Endothelial cell (in vitro differentiated cells): ENCODE results near the gene NSMCE3. TPM values are rescaled to one million over a fixed set of nuclear protein-coding genes. Genes with fewer than 3 reads are reported as not detected.

ENCODE experiments used
- DNase-seq: peaks from one replicate; pipeline ENCODE4 v3.0.0; 2021; ENCODE audit warnings: low spot score
- H3K27ac Mint-ChIP-seq: one replicate; pipeline ENCODE4 v1.8.0; 2021; ENCODE audit warnings: mixed read lengths, inconsistent platforms; ENCODE audit not compliant: unreplicated experiment
- H3K27me3 Mint-ChIP-seq: one replicate; pipeline ENCODE4 v1.8.0; 2021; ENCODE audit warnings: mild to moderate bottlenecking, moderate library complexity, mixed read lengths, inconsistent platforms; ENCODE audit not compliant: unreplicated experiment
- H3K36me3 Mint-ChIP-seq: one replicate; pipeline ENCODE4 v1.8.0; 2021; ENCODE audit warnings: mild to moderate bottlenecking, low read depth, mixed read lengths, inconsistent platforms; ENCODE audit not compliant: unreplicated experiment
- H3K4me1 Mint-ChIP-seq: one replicate; pipeline ENCODE4 v1.8.0; 2021; ENCODE audit warnings: mild to moderate bottlenecking, mixed read lengths, inconsistent platforms; ENCODE audit not compliant: unreplicated experiment
- H3K4me3 Mint-ChIP-seq: one replicate; pipeline ENCODE4 v1.8.0; 2021; ENCODE audit warnings: mild to moderate bottlenecking, mixed read lengths, inconsistent platforms; ENCODE audit not compliant: unreplicated experiment
- H3K9me3 Mint-ChIP-seq: one replicate; pipeline ENCODE4 v1.8.0; 2021; ENCODE audit warnings: mixed read lengths, inconsistent platforms; ENCODE audit not compliant: unreplicated experiment
- CTCF ChIP-seq: fragments of 200-600 bp; sonication (generic); IDR thresholded peaks from one replicate; pipeline ENCODE4 v1.5.0; 2021; ENCODE audit warnings: antibody characterized with exemption; ENCODE audit not compliant: unreplicated experiment
- total RNA-seq: library from RNA; stranded (reverse); fragmentation: NEBNext Ultra II Directional; extraction: Animal tissue kit (Norgen Biotek cat#: 25700); gene quantifications from one replicate; pipeline ENCODE4 v1.2.1, GENCODE V29; 2021; ENCODE audit not compliant: unreplicated experiment

NSMCE3 gene
- total RNA-seq, 1 donor from 2014 or later = 20.4 TPM

DNA sequence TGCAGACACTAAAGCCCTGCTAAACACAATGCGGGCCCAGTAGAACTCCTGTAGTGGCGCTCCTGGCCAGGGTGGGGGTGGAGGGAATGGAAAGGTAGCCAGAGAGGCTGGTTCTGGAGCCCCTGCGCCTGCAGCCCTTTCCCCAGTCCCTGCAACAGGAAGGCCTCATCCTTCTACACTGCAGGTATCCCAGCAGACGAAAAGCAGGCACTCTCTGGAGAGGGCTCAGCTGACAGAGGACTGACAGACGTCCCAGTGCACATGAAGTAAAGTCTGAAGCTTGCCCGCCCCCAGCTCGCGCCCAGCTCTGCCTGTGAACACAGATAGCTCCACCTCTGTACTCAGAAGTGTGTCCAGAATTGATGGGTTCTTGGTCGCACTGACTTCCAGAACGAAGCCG lies 46.0 kb downstream of the NSMCE3 start:
- H3K9me3 Mint-ChIP-seq = no peaks in the 10 kb centered on the region
- no peak for TF ChIP-seq CTCF
- peaks cover 8% of the 10 kb centered on the region for H3K36me3 Mint-ChIP-seq
- DNase-seq = no peak
- no peak overlapping the region for H3K4me3 Mint-ChIP-seq
- no peak overlapping the region for H3K27ac Mint-ChIP-seq
- H3K4me1 Mint-ChIP-seq = peaks cover 27% of the 10 kb centered on the region
- H3K27me3 Mint-ChIP-seq = no peaks in the 10 kb centered on the region

- H3K4me3 Mint-ChIP-seq = no peak overlapping the region
- peaks cover 1% of the 10 kb centered on the region for H3K27me3 Mint-ChIP-seq
- TF ChIP-seq CTCF = no peak
- H3K4me1 Mint-ChIP-seq = peaks cover 33% of the 10 kb centered on the region
- no peaks in the 10 kb centered on the region for H3K9me3 Mint-ChIP-seq
- H3K36me3 Mint-ChIP-seq = peaks cover 8% of the 10 kb centered on the region
- H3K27ac Mint-ChIP-seq = no peak overlapping the region
- no peak for DNase-seq
Observed at GRCh38 chr15:29222129-29222853, 47.3 kb downstream of the NSMCE3 start.

DNA sequence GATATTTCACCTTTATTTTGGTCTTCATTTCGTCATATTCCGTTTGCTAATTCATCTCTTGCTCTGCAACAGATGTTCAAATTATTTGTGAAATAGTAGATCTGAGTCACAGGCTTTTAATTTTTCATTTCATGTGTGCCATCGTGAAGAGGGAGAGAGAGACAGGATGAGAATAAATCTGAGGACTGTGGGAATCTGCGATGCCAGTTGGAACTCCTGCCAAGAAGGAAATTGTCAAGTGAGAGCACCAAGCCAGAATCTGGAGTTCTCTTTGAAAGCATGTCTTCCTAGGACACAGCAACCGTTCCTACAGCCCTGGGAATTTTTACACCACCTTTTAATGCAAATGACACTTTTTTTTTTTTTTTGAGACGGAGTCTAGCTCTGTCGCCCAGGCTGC lies 48.8 kb downstream of the NSMCE3 start:
- Mint-ChIP-seq H3K9me3 (no peaks in the 10 kb centered on the region), H3K27ac (no peak overlapping the region)
- no peak for TF ChIP-seq CTCF

DNA sequence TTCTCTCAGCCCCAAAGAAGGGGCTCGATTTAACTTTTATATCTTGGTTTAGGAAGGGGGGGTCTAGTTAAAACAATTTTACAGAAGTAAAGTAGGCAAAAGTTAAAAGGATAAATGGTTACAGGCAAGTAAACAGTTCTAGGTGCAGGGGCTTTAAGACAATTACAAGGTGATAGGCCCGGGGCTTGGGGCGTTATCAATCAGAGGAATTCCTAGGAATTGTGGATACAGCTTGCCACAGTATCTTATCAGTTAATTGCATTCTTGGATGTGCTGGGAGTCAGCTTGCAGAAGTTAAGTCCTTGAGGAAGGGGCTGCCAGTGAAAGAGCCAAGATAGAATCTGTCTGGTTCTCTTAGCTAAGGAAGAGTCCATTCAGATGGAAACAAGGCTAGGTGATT lies 52.7 kb downstream of the NSMCE3 start:
- H3K27ac Mint-ChIP-seq = no peak overlapping the region
- peaks cover 19% of the 10 kb centered on the region for H3K4me1 Mint-ChIP-seq
- H3K9me3 Mint-ChIP-seq = no peaks in the 10 kb centered on the region
- no peak for DNase-seq
- peaks cover 4% of the 10 kb centered on the region for H3K27me3 Mint-ChIP-seq
- H3K36me3 Mint-ChIP-seq = no peaks in the 10 kb centered on the region
- no peak overlapping the region for H3K4me3 Mint-ChIP-seq
- no peak for TF ChIP-seq CTCF

More for the DNA sequence above, 48.8 kb downstream of the NSMCE3 start:
- no peak for DNase-seq
- peaks cover 8% of the 10 kb centered on the region for H3K36me3 Mint-ChIP-seq
- peaks cover 4% of the 10 kb centered on the region for H3K27me3 Mint-ChIP-seq
- peaks cover 26% of the 10 kb centered on the region for H3K4me1 Mint-ChIP-seq
- H3K4me3 Mint-ChIP-seq = no peak overlapping the region
